ENCODE results near the gene FAU.

Gene FAU

DNA sequence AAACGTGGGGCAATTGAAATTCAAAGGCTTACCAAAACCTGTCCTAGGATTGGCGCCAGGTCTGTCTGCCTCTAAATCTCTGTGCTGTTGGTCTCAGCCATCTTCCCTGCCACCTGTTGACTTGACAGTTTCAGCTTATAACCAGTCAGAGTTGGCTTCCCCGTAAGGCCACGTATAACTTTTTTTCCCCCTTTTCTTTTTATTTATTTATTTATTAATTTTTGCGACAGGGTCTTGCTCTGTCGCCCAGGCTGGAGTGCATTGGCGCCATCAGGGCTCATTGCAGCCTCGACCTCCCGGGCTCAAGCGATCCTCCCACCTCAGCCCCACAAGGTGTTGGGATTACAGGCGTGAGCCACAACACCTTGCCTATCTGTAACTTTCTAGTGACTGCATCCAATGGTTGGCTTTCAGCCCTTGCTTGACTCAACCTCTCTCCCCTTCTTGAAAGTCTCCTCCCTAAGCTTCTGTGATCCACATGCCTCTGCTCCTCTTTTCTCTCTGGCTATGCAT is 13.8 kb upstream of the FAU start:
- no peak for DNase-seq

DNA sequence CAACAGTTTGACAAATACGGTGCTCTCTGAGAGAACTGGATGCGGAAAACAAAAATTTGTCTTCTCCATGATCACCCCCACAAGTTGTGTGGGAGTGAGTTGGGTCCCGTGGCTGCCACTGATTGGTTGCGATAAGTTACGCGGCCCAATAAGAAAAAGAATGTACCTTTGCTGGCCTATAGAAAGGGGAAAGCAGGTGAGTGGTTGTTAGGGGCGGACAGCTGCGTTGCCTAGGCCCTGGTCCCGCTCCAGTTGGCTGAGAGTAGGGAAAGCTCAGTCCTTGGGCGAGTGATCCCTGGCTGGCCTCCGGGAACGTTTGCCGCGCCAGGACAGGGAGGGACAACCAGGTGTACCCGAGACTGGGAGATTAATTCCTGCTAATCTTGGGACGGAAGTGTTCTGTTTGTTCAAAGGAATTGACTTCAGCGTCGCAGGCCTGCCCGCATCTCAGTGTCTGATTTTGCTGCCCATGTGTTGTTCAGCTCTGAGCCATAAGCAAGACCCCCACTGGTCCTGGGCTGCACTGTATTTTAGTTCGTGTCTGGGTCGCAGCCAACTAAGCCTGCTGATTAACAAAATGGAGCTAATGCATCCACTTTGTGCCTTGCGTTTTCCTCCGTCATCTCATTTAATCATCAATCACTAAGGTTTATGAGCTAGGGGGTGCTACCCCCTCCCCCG is 13.2 kb upstream of the FAU start:
- DNase-seq, result peak; percentile 94

DNA sequence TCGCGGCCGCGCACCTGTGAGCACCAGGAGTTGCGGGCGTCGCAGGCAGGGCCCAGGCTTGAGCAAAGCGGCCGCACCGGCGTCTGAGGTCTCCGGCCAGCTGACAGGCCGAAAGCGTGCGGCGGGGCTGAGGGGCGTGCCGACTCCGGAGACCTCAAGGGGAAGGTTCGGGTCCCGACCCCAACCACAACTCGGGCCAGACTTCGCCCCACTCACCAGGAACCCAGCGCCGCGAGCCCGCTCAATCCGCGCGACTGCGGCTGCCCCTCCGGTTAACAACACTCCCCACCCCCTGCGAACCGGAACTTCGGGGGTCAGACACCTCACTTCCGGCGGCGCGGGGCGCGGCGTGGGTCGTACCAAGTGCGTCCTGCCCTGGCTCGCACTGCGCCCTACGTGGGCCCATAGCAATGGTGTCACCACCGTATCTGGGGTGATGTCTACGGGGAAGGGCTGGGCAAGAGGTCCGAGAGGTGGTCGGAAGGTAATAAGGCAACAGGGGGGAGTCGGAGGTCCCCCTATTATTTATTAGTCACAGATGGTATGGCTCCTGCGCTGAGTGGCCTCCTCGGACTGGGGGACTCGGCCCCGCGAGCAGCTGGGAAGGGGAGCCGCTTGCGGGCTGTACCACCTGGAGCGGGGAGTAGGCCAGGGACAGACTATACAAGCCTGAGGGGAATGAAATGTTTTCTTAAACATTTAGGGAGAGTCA is 12.5 kb upstream of the FAU start, which contains the start of gene SYVN1:
TSS of gene SYVN1 (minus strand) at position 280 of the 712 bp plus-strand sequence. CDS start 918 bp downstream, outside the sequence.
- peak; percentile 93 for DNase-seq

DNA sequence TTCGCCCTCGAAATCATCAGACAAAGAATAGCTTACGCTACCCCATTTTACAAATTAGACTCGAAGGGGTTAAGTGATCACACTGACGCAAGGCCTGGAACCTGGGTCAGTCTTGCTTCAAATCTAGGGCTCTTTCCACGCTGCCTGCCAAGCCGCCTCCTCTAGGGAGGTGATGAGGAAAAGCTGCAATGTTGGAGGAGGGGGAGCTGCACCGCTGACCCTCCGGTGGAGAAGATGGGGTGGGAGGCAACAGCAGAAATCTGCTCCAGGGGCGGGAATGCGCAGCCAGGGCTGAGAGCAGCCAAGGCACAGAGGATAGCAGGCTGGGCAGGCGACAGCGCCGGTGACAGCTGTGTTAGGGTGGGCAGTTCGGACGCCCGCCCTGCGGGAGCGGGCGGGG is 11.8 kb upstream of the FAU start:
- no peak for DNase-seq

DNA sequence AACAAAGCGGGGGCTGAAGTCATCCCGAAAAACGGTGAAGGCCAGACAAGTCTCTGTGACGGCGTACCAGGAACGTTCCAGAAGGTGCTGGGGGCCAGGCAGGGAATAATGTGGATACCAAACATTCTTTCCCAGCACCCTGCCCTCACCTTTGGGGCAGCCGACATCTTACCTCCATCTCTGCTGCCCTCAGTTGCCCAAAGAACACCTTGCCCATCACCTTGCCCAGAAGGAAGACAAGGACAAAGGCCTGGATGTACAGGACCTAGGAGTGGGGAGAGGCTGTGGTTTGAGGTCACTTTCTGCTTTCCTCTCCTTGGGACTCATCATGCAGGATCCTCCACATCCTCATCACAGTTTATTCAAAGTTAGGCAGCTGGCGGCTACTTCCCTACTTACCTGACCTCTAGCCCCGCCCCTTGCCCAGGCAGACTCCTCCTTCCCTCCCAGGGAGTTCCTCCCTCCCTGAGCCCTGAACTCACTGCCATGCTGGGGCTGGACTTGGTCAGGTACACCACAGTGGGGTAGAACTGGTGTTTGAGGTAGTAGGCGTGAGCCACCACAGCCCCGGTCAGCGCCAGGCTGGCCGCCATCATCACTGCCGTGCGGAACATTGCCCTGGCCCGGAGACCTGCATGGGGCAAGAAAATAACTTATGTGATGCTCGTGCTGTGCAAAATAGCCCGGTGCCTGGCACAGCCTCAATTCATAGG is 11.2 kb upstream of the FAU start:
- peak; percentile 61 for DNase-seq

DNA sequence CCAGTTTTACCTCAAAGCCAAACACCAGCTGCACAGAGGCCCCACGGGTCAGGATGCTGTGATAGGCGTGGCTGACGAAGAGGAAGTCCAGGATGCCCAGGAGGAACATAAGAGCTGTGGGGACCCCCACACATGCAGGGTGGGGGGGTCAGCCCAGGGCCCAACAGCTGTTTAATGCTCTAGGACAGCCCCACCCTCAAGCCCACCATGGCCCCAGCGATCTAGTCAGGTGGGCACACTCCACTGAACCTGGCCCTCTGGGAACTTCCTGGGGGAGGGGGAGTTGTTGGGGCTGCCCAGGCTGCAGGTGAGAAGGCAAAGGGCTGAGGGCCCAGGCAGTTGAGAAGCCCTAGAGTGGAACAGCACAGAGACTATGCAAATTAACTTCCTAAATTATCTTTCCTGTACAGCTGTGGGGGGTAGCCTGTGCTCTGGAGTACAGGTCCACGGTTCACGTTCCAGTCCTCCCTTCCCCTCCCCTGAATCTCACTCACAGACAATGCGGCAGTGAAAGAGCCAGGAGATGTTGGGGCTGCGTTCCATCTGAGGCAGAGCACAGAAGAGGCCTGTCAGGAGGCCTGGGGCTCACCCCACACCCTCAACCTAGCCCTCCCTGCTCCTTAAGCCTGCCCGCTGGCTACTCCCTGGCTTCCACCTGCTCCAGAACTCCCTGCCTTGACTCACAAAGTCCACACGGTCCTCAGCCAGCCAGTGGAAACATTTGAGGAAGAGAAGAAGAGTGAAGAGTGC is 10.5 kb upstream of the FAU start:
- no peak for DNase-seq

DNA sequence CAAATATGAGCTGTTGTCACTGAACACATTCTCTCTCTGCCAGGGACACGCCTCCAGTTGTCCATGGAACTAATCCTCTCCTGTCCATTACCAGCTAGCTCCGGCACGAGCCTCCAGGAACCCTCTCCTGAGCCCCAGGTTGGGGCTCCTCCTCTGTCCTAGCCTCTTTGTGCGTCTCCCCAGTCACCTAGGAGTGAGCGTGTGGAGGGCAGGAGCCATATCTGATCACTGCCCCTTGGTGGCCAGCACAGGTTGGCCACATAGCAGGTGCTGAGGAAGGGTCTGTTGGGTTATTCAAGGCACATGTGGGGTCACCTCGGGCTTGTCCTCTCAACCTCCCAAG is 9.9 kb upstream of the FAU start:
- no peak for DNase-seq

DNA sequence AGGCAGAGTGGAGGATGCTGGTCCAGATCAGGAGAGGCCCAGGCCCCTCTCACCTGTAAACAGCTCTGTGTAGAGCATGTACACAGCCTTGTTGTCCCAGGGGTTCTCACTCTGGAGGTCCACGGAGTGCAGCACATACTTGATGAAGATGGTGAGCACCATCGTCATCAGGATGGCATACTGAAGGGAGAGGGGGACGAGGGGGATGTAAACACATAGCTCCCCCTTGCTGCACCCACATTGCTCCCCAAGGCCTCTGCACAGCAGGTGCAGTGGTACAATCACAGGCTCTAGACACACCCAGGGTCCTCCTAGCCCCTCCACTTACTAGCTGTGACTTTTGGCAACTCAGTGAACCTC is 9.5 kb upstream of the FAU start:
- no peak for DNase-seq

DNA sequence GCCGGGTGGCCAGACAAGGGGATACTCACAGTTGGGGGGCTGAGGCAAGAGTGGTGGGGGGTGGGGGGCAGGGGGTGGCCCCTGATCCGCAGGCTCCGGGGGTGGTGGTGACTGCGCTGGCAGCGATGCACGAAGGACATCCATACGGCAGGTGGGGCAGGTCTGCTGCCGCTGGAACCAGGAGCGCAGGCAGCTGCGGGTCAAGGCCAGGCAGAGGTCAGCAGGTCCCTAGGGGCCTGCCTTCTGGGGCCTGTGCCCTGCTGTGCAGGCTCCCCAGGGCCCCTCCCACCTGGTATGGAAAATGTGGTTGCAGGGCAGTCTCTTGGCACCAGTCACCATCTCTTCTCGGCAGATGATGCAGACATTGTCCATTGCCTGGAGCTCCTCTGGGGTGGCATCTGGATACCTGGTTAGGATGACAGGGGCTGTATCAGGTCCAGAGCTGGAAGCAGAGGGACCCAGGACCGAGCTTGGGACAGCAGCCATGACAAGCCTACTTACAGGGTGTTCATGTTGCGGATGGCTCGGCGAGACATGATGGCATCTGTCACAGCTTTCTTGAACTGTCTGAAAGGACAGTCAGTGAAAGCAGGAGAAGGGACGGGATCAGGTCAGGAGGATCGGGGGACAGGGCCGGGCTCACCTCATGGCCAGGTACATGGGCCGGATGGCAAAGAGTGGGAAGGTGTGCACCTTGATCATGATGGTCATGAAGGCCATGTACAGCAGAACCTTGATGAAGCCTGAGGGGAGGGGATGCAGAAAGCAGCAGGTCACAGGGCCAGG is 8.9 kb upstream of the FAU start:
- no peak for DNase-seq

DNA sequence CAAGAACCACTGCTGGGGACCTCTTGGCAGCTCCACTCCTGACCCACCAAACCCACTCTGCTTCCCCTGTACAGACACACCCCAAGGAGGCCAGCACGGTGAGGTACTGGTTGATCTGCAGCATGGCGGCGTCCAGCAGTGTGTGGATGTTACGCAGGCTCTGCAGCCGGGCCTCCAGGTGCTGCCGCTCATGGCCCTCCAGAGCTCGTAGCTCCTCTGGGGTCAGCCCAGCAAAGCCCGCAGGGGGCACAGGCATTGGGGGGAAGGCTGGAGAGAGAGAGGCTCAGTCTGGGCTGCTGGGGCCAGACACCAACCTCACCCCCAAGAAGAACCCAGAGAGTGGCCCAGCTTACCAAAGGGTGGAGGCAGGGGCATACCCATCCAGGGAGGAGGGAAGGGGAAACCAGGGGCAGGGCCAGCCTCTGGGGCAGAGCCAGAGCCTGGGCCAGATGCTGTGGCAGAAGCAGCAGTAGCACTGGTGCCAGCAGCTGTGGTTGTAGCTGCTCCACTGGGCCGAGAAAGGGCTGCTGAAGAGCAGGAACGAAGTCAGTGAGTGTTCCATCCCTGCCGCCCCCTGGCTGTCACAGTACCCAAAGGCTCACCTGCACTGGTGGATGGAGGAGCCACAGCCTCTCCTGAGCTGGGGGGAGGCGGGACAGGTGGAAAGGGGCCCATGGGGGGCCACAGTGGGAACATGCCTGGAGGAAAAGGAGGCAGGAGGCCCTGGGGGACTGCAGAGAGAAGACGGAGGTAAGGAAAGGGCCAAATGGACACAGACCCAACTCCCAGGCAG is 7.9 kb upstream of the FAU start:
- DNase-seq, result no peak

DNA sequence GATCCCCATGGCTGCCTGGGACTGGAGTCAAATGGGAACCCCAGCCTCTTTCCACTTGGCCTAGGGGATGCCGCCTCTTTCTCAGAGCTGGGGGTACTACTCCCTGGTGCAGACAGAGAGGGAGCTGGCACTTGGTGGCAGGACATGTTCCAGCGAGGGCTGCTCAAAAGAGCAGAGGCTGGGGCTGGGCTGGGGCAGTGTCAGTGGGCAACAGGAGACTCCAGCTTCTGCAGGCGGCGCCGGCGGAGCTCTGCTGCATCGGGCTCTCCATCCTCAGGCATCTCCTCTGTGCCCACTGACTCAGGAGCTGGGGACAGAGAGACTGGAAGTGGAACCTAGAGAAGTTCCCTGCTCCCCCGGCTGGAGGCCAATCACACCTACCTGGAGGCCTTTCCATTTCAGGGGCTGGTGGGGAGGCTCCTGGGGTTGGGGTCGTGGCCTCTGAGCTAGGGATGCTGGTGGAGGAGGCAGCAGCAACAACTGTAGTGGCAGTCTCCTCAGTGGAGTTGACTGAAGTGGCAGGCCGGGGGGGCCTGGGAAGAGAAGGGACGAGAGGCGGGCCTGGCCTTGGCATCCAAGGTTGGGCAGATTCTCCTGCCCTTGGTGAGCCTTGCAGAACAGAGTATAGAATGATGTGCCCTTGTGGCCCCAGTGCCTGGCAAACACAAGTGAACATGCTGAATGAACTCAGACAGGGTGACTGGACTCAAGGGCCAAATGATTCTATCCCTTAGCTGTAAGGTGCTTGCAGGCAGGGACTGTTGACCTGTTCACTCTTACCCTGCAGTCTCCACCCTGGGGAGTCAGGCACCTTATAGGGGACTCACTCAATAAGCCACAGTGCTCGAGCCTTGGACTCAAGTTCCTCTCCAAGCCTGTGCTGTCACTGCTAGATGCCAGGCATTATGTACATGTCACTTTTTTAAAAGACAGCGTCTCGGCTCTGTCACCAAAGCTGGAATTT is 6.5 kb upstream of the FAU start:
- DNase-seq, result no peak

DNA sequence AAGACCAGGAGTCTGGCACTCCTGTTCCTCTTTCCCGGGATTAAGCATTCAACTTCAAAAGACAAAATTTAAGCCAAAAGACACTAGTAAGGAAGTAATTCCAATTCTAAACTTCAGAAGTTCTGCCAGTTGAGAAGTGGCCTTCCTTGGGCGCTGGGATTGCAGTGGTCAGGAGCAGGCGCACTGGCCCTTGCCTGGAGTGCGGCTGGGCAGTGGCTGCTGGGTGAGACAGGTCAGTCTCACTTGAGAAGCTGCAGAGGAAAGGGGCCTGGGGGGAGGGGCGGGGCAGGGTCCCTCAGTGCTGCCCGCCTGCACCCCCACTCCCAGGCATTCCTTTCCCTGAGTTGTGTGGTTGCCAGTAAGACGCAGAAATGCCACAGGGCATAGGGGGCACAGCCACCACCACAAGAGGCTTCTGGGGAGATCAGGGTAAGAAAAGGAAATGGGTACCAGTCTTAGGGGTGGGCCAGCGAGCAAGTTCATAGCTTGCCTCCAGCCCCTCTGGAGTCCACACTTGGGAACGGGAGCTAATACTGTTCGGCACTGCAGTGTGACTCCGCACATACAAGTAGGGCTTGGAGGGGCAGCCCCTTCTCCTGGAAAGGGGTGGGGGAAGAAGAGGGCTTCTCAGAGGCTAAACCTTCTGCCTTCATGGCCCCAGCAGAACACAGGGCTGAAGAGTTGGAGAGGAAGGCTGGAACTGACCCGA is 5.7 kb upstream of the FAU start:
- DNase-seq, result no peak

DNA sequence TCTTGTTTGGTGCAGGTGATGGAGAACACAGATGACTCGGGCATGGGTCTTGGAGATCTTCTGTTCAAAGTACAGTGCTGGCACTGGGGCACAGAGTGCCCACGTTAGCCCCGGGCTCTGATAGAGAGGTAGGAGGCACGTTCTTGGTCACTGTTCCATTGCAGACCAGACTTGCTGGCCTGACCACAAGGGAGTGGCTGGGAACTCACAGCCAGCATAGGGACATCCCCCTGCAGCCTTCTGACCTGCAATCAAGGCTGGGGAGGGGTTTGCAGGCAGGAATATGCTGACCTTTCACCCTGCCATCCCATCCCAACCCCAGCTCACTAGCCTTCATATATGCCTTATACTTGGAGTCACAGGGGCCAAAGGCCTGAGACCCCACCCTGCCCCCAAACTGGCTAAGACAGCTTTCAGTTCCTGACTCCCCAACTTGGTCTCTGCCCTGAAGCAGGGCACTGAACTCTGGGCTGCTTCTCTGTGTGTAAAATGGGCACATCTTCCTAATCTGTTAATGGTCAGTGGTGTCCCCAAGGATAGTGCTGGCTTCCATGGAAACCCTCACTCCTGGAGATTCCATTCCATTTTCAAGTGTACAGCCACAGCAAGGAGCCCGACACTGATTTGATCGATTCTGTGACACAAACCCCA is 4.8 kb upstream of the FAU start:
- DNase-seq, result no peak

DNA sequence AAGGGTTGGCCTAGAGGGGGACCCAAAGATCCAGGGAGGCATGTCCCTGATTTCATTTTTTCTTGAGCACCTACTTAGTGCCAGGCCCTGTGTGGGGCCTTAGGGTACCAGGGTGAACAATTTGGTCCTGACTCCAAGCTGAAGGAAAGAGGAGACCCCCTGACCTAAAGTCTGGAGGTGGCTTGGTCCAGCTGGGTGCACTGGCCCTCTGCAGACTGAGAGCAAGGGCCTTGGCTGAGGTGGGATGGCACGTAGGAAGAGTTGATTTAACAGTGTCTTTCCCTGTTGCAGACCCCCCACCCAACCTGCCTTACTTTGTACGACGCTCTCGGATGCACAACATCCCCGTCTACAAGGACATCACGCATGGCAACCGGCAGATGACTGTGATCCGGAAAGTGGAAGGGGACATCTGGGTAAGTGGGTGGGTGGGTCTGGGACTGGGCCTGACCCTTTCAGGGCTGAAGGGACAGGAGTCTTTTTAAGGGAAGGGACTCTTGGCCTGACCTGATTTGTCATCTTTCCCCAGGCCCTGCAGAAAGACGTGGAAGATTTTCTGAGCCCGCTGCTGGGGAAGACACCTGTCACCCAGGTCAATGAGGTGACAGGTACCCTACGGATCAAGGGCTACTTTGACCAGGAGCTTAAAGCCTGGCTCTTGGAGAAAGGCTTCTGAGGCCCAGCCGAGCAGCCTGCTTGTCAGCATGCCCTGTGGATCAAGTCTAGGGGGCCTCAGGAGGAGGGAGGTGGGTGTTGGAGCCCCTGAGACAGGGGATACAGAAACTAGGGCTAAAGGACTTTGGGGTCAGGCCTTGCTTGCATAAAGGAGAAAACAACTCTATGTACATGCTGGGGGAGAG is 3.5 kb upstream of the FAU start:
- no peak for DNase-seq

DNA sequence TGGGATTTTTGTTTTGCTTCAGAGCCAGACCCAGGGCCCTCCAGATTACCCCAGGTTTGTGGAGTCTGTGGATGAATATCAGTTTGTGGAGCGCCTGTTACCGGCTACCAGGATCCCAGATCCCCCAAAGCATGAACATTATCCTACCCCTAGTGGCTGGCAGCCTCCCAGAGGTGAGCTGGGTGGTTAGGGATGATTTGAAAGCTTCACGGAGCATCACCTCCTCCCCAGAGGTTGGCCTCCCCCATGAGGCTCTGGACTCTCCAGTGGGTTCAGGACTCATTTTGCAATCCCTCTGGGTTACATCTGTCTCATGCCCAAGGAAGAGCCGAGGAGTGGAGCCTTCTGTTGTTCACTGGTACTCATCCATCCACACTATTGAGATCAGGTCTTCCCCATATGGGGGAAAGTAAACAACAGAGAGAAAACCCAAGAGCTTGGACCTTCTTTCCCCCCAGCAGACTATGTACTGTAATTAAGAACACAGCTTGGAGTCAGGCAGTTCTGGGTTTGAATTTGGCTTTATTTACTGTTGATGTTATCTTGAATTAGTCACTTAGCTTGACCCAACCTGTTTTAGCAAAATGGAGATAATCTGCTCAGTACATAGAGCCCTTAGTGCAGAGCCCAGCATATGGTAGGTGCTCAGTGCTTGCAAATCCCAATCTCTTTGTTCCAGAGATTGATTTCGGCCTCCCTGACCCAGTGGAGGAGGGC is 2.7 kb upstream of the FAU start:
- DNase-seq, result no peak

DNA sequence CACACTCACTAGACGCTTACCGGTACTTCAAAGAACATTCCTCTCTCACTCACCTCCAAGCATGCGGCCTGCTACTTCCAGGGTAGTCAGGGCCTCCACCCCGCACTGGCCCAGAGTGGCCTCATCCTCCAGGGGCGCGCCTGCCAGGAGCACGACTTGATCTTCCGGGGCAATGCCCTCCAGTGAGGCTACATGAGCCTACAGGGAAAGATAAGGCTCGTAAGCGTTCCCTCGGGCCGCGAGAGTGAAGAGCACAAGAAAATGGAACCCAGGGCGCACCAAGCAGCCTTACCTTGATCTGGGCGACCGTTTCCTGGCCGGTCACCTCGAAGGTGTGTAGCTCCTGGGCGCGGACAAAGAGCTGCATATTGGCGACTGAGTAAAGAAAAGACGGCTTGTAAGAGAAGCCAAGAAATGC is 478 bp downstream of the FAU start:
- DNase-seq, result peak; percentile 50

DNA sequence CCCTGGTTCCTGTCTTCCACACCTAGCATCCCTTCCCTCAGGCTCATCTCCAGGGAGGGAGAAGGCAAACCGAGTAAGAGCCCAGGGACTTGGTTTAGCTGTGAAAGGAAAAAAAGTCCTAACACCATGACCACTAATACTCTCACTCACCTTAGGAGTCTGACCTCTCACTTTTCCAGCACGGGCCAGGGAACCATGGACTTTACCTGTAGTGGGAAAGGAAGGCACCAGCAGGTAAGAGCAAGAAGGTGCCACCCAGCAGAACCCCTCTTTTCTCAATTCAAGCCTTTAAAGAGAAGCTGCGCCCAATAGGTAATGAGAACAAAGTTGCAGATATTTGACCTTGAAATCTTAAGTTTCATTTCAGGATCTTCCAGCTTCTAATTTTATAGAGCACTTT is 1.1 kb downstream of the FAU start:
- no peak for DNase-seq

DNA sequence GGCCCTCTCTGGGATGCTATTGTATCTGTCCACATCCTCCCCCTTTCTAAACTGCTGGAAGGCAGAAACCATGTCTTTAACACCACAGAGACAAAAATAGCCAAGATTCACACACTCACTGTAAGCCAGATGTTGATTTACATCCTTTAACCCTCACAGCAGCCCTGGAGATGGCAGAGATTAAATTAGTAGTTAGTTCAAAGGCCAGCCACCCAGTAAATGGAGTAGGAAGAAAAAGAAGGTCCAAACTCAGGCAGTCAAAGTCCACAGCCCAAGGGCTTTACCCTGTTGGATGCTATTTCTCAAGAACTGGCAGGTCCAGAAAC is 2.3 kb downstream of the FAU start:
- no peak for DNase-seq

Measured in CD4-positive, alpha-beta T cell treated with Interleukin-10 for 1 hour (primary cell).